Activated CD8-positive, alpha-beta memory T cell treated with anti-CD3 and anti-CD28 coated beads, Interleukin-2, amount 50 U/mL, for 24 hours (primary cell): ENCODE data around the gene IL22RA2.

Experiments used
- DNase-seq: peaks from one replicate; pipeline ENCODE4 v3.0.0-alpha.2; 2020; ENCODE audit errors: extremely low read depth

IL22RA2 gene

GRCh38 chr6:137095651-137096238 lies 77.7 kb downstream of the IL22RA2 start:
- no peak for DNase-seq

GRCh38 chr6:137095093-137095492 lies 78.4 kb downstream of the IL22RA2 start:
- no peak for DNase-seq

GRCh38 chr6:137094411-137095008 lies 78.9 kb downstream of the IL22RA2 start:
- DNase-seq, result no peak
